T-helper 2 cell (primary cell): ENCODE results near the gene SSU72.
"Not testable (repeated sequence)": the region's sequence is repeated elsewhere in the genome, so short reads cannot be mapped to it uniquely, and the experiment has no call there.

Experiments used
- DNase-seq, 5 experiments: peaks; one replicate each; pipeline versions ENCODE4 v3.0.0 to v3.0.0-alpha.2; 2012 to 2022

Gene SSU72

GRCh38 chr1:1524750-1525383, 49.8 kb downstream of the SSU72 start:
- not testable (repeated sequence) for DNase-seq

- DNase-seq: not testable (repeated sequence)
Observed at GRCh38 chr1:1523651-1524050, 51.0 kb downstream of the SSU72 start.

- DNase-seq: not testable (repeated sequence)
Observed at GRCh38 chr1:1523226-1523625, 51.4 kb downstream of the SSU72 start.

DNA sequence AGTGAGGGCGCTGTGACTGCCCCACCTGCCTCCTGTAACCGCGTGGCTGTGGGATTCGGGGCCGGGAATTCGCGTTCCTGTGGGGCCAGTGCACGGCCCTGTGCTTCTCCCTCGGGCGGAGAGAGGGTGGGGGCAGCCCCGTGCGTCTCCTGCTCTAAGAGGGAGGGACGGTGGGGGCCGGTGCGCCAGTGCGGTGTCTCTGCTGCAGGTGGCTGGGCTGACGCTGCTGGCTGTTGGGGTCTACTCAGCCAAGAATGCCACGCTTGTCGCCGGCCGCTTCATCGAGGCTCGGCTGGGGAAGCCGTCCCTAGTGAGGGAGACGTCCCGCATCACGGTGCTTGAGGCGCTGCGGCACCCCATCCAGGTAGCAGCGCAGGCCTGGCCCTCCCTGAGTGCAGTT, 52.1 kb downstream of the SSU72 start:
- not testable (repeated sequence) for DNase-seq

GRCh38 chr1:1521331-1521730, 53.3 kb downstream of the SSU72 start:
- no peak for DNase-seq

- not testable (repeated sequence) for DNase-seq
Observed at GRCh38 chr1:1519805-1520505, 54.7 kb downstream of the SSU72 start.

- not testable (repeated sequence) for DNase-seq
Observed at GRCh38 chr1:1518621-1519007, 56.0 kb downstream of the SSU72 start.

DNA sequence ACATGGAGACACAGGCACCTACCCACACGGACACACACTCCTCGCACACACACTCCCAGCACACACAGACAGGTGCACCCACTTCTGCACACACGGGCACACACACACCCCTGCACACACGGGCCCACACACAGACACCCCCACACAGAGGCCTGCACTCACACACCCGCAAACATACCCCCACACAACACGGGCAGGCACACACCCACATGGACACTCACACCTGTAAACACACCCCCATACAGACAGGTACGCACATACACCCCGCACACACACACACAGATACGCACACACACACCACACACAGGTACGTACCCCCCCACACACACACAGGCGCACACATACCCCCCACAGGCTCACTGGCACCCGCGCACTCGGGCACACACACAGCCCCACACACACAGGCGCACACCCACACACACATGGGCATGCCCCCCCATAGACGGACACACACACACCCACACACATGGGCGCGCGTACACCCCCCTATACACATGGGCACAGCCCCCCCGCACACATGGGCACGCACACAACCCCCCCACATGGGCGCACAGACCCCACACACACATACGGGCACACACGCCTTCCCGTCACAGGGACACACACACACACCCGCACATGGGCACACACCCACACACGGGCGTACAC, 56.6 kb downstream of the SSU72 start:
- no peak for DNase-seq

- DNase-seq: not testable (repeated sequence)
Observed at GRCh38 chr1:1516923-1517322, 57.7 kb downstream of the SSU72 start.

DNA sequence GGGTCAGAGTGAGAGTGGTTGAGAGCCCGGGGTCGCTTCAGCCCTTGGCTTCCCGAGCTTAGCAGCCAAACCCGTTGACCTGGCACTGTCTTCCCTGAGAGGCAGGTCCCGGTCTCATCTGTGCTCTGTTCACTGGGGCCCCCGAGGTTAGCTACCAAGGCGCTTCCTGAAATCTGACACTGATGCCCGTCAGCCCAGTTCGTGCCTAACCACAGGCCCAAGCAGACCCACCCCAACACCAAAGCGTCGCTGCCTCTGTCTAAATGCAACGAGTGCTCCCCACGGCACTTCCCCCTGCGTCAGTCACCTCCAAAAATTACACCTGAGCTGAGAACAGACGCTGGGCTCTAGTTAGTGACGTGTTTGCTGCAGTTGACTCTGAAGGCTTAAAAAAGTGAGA, 60.3 kb downstream of the SSU72 start:
- DNase-seq: not testable (repeated sequence)

DNA sequence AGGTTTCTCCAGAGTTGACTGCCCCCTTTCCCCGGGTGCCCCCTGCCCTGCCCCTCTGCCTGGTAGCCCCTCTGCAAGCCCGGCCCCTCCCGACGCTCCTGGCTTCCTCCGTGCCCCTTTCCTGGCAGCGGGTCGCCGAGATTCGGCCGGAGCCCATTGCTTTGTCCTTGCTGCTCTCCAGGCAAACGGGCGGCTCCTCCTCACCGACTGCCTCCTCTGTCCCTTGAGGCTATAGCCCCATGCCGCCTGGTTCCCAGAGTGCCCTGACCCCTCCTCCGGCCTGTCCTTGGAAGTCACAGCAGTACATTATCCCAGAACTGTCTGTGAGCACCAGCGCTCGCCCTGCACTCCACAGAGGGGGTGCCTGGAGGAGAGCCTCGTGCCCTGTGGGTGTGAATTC, 61.0 kb downstream of the SSU72 start:
- DNase-seq: not testable (repeated sequence)

- peak in 1 of 5 experiments; percentile 23 for DNase-seq
Observed at GRCh38 chr1:1512425-1512824, 62.2 kb downstream of the SSU72 start.

GRCh38 chr1:1511533-1512285, 63.0 kb downstream of the SSU72 start, which contains the start of gene ATAD3A:
Gene ATAD3A, plus strand, starts transcription at chr1:1512162. Its CDS starts 107 bp downstream, at chr1:1512269.
- peak; percentile 90 to 98 (median 94) for DNase-seq

DNA sequence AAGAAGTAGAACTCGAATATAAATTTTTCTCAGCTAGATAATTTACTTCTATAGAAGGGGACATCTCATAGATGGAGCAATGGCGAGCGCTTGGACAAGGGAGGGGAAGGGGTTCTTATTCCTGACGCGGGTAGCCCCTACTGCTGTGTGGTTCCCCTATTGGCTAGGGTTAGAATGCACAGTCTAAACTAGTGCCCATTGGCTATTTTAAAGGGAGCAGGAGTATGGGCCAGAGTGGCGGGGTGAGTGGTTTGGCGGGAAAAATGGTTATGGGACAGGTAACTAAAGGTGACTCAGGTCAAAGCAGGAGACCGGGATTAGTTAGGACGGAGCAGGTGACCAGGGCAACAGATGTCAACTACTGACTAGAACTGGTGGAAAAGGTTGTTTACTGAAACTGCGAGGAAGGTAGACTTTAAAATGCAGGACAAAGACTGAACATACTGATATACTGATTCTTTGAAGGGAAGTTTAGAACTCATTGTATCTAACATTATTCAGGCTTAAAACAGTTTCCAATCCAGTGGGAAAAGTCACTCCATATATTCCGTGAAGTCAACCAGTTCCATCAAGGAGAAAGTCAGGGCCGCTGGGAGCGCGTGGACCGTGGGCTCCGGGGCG, 63.6 kb downstream of the SSU72 start:
- DNase-seq: peak in 1 of 5 experiments; percentile 16

DNA sequence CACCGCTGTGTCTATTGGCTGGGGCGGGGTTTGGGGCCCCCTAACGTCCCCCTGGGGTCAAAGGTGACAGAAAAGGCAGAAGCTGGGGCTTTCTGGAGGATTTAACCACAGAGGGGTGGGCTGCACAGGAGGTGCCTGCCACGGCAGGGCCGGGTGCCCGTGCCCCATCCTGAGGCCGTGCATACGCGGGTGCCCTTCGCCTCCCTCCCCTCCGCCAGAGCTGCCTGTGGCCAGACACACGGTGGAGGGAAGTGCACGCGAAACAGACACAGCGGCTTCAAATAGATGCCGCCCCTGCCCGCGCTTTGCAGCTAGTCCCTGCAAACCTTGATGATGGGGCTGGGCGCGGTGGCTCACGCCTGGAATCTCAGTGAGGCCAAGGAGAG, 65.2 kb downstream of the SSU72 start:
- DNase-seq: not testable (repeated sequence)

GRCh38 chr1:1508775-1509464, 65.7 kb downstream of the SSU72 start:
- not testable (repeated sequence) for DNase-seq

DNA sequence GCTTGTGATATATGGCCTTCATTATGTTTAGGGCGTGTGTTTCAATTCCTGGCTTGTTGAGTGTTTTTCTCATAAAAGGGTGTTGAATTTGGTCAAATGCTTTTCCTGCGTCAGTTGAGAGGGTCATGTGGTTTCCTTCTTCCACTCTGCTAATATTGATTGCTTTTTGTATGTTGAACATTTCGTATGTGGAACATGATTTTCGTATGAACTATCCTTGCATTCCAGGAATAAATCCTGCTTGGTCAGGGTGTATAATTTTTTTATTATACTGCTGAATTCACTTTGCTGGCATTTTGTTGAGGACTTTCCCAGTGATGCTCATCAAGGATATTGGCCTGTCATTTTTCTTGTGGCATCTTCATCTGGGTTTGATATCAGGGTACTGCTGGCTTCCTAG, 67.4 kb downstream of the SSU72 start:
- DNase-seq: no peak

- DNase-seq: not testable (repeated sequence)
Observed at GRCh38 chr1:1505801-1506200, 68.9 kb downstream of the SSU72 start.

- peak in 1 of 5 experiments; percentile 14 for DNase-seq
Observed at GRCh38 chr1:1505366-1505798, 69.3 kb downstream of the SSU72 start.

- peak; percentile 49 to 85 (median 69) for DNase-seq
Observed at GRCh38 chr1:1504777-1505365, 69.8 kb downstream of the SSU72 start.

- not testable (repeated sequence) for DNase-seq
Observed at GRCh38 chr1:1495461-1495975, 79.1 kb downstream of the SSU72 start.
